Stimulated activated CD4-positive, alpha-beta T cell treated with anti-CD3 and anti-CD28 coated beads, Interleukin-1b, Interleukin-23, amount 100 ng/mL, for 4 hours (primary cell): ENCODE data around the gene HSD11B1L.
A peak's percentile ranks its signal among the peaks of the same experiment; 100 is the strongest.
"Not testable (repeated sequence)": the region's sequence is repeated elsewhere in the genome, so short reads cannot be mapped to it uniquely, and the experiment has no call there.

Experiments
- DNase-seq, 2 donors: peaks; one replicate each; pipeline ENCODE4 v3.0.0-alpha.2; 2020; ENCODE audit warnings: low read depth in 2 of 2

The HSD11B1L gene

DNA sequence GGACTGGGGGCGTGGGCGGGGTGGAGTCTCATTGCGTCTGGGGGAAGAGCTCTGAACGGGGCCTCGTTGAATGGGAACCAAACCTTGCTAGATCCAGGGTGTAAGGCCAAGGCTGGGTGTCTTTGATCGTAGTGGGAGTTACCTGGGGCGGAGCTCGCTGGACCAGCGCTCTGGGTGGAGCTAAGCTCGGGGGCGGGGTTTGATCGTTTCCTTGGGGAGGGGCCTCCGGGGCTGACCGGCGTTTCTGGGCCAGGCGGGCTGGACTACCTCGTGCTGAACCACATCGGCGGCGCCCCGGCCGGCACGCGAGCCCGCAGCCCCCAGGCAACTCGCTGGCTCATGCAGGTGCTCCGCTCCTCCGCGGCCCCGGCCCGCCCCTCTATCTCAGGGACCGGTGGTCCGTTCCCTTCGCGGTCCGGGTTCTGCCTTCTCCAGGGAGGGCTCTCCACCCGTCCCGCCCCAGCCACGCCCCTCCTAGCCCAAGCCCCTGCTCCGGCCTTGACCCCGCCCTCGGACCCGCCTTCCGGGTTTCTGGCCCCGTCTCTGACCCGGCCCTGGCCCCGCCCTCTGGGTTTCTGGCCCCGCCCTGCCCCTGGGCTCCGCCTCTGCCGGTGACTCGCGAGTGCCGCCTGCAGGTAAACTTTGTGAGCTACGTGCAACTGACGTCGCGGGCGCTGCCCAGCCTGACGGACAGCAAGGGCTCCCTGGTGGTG lies 6.0 kb downstream of the HSD11B1L start:
- peak; percentile 94 to 100 for DNase-seq

DNA sequence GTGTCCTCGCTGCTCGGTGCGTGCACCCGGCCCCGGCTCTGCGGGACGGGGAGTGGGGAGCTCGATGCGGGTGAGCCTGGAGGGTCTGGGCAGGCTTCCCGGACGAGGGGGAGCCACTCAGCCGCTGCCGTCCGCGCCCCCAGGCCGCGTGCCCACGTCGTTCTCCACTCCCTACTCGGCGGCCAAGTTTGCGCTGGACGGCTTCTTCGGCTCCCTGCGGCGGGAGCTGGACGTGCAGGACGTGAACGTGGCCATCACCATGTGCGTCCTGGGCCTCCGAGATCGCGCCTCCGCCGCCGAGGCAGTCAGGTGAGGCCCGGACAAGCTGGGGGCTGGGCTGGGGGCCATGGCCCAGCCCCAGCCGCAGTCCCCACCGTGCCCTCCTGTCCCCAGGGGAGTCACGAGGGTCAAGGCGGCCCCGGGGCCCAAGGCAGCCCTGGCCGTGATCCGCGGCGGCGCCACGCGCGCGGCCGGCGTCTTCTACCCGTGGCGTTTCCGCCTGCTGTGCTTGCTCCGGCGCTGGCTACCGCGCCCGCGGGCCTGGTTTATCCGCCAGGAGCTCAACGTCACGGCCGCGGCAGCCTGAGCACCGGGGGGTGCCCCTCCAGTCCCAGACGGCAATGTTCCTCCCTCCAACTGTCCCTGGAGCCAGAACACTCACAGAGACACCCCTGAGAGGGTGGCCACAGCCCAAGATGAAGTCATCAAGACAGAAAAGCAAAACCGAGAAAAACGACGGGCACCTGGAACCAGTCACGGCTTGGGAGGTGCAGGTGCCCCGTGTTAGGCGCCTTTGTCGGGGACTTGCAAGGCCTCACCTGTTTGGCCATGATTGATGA lies 6.8 kb downstream of the HSD11B1L start:
- DNase-seq: no peak

DNA sequence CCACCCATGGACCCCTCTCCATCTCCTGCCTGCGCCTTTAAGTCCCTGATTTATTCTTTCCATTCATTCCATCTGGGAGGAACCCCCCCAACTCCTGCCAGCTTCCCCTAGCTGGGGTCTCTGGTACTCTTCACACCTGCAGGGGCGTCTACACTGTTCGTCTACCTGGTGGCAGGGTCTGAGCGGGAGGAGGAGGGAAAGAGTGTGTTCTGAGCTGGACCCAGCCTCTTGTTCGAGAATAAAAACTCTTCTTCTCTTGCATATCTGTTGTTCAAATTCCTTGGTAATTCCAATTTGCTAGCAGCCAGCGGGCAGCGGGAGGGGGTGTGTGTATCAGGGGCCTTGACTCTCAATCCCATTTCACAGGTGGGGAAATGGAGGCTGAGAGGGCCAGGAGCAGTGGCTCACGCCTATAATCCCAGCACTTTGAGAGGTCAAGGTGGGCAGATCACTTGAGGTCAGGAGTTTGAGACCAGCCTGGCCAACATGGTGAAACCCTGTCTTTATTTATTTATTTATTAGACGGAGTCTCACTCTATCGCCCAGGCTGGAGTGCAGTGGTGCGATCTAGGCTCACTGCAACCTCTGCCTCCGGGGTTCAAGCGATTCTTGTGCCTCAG lies 7.5 kb downstream of the HSD11B1L start:
- not testable (repeated sequence) for DNase-seq

DNA sequence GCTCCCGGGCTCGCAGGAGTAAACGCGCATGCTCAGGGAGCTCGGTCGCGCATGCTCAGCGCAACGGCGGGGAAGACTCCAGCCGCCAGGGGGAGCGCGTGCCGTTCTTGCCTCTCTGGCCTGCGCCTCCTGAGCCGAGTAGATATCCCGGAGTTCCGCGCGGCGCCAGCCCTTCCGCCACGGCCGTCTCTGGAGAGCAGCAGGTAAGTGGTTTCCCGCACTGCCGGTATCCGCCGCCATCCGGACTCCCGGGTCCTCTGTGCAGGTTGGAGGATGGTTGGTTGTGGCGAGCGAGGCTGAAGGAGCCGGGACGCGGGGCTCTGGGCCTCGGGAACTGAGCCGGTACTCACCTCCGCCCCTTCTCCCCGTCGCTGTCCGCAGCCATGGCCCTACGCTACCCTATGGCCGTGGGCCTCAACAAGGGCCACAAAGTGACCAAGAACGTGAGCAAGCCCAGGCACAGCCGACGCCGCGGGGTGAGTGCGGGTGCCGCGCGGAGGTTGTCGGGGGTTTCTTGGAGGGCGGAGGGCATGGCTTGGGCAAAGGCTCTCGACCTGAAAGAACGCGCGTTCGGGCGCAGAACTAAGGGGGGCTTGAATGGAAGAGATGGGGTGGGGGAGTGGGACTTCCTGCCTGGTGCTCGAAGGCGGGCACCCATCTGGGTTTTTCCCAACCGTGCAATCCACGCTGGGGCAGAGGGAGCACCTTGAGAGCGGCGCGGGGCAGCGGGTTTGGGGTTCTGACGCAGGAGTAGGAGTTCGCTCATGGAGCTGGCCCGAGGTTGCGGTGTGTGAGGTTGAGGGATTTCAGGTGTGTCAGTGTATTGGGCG lies 9.5 kb downstream of the HSD11B1L start, which contains the start of gene RPL36:
TSS of gene RPL36 (plus strand) at position 171 of the 830 bp plus-strand sequence. CDS start at position 384, 213 bp downstream.
- peak; percentile 99 for DNase-seq

DNA sequence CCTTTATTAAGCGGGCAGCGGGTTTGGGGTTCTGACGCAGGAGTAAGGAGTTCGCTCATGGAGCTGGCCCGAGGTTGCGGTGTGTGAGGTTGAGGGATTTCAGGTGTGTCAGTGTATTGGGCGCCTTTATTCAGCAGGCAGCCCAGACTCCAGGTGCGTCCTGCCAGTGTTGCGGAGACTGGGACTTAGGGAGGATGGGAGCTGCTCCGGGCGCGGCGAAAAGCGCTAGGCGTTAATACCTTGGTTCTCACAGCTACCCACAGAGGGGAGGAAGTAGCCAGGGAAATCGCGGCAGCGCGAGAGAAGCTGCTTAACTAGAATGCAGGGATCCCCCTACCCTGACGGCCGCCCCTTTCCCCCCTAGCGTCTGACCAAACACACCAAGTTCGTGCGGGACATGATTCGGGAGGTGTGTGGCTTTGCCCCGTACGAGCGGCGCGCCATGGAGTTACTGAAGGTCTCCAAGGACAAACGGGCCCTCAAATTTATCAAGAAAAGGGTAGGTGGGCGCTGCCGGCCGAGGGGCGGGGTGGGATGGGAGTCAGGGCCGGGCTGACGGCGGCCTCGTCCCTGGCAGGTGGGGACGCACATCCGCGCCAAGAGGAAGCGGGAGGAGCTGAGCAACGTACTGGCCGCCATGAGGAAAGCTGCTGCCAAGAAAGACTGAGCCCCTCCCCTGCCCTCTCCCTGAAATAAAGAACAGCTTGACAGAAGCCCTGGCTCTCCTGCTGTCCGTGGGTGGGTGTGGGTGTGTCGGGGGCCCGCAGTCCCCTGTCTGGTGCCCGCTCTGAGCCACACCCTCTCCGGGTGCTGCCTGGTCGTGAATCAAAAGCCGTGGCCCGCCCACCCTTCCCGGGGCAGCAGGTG lies 10.4 kb downstream of the HSD11B1L start:
- peak; percentile 58 to 63 for DNase-seq

DNA sequence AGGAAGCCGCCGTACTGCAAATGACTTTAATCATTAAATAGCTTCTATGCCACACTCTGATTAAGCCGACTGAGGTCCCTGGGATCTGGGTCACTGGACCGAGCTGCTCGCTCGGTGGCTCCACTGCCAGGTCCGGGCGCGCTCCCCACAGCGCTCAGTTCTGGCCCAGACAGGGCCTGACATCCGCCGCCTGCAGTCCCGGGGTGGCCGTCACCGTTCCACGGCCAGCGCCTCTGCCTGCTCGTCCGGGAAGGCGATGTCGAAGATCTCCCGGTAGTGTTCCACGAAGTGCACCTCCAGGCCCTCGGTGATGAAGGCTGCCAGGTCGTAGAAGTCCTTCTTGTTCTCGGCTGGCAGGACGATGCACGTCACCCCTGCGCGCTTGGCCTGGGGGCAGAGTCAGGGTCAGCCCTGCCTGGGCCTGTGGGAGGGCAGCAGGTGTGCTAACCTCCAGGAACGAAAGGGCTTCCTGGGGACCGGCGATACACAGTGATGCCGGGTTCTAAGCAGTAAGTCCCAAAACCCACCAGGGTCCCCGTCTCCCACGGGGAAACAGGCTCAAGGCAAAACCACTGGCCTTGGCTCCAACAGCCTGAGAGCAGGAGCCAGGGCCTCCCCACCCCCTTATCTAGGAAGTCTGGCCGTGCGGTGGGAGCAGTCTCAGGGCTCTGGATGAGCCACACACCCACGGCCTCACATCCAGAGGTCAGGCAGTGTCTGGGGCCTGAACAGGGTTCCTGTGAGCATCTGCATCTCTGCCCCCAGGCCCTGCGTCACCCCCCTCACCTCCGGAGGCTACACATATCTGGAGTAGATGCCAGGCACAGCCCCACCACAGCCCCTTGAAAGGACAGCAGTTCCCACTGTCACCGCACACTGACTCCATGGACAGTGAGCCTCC lies 11.2 kb downstream of the HSD11B1L start:
- no peak for DNase-seq

DNA sequence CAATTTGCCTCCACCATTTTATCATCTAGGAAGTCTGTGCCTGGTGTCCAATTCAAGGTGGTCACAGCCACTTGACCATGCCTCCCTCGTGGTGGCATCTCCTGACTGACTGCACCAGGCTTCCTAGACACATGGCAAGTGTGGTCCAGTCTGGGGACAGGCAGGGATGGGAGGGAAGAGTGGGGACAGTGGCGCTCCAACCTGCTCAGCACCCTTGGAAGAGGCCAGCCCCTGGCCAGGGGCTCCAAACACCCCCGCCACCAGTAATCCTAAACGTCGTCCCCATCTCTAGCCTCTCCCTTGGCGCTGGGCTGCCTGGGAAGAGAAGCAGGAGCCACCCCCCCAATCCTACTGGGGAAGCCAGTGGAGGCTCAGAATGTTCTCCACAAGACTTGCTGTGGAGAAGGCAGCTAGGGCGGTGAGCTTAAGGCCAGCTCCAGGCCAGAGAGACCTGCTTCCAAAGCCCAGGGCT lies 11.9 kb downstream of the HSD11B1L start:
- no peak for DNase-seq

DNA sequence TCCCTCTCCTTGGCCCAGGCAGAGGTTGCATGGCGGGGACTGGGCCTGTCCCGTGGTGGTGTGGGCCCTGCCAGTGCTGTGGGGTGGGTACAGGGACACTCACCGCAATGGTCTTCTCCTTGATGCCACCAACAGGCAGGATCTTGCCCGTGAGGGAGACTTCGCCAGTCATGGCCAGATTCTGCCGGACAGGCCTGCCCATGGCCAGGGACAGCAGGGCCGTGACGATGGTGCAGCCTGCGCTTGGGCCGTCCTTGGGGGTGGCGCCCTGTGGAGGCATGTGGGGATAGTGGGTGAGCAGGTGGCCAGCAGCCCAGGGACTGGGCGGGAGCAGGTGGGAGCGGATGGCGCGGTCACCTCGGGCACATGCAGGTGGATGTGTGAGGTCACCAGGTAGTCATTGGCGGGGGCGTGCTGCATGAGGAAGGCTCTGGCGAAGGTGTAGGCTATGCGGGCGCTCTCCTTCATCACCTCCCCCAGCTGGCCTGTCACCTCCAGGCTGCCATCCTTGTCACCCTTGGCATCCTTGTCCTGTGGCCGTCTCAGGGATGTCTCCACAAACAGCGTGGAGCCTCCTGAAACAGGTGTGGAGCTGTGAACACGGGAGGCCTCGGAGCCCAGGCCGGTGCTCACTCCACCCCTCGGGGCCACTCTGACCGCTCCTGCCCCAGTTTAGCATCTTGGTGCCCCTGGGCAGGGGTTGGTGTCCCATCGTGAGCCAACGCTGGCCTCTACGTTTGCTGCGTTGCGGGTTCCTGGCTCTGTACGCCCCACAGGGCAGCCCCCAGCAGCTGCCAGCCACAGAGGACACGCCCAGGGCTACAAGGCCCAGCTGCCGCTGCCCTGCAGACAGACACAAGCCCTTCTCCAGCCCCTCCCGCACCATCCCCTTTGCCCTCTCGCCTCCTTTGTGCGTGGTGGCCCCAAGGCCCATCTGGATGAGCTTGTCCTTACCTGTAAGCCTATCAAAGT lies 12.7 kb downstream of the HSD11B1L start:
- no peak for DNase-seq

DNA sequence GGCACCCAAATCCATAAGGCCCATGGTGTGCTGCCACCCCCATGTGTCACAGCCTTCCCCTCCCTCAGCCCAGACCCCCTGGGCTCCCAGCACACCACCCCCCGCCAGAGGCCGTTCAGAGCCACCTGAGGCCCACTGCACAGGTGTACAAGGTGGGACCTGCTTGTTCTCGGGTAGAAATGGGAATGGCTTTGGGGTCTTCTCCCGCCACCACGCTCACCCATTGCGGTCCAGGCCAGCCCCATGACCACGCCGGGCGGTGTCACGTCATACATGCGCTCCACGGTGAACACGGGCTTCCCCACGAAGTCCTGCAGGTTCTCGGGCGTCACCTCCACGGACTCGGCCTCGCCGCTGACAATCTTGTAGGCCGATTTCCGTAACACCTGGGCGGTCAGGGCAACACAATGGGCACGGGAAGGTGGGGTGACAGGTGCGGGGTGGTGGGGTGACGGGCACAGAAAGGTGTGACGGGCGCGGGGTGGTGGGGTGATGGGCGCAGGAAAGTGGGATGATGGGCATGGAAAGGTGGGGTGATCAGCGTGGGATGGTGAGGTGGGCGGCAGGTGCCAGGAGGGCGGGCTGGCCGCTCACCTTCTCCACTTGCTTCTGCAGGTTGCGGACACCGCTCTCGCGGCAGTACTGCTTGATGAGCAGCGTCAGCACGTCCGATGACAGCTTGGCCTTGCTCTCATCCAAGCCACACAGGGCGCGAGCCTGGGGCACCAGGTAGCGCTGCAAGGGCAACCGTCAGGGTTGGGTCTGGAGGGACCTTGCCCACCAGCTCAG lies 13.5 kb downstream of the HSD11B1L start:
- DNase-seq: no peak

DNA sequence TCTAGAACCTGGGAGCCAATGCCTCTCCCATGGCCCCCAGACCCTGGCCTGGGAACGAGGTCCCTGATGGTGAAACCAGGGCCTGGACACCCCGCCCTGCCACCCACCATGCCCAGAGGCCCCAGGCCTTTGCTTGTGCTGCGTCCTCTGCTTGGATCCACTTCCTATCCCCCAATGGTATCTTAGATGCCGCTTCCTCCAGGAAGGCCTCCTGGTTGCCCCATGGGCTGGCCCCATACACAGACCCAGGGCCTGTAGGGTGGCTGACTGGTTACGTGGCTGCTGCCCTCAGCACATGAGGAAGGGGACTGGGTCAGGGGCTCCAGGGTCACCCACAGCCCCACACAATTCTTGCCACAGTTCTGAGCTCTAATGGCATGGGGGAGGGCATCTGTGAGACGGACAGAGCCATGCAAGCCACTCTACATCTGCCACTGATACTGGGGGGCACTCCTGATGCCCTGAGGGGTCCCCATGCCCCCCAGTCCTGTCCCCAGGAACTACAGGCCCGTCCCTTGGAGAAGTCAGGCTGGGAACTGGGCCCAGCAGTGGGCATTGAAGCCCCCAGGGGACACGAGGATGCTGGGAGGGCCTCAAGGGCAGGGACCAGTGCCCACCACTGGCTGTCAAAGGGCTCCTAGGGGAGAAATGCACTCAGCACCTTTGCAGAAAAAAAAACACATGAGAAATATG lies 14.3 kb downstream of the HSD11B1L start:
- no peak for DNase-seq

DNA sequence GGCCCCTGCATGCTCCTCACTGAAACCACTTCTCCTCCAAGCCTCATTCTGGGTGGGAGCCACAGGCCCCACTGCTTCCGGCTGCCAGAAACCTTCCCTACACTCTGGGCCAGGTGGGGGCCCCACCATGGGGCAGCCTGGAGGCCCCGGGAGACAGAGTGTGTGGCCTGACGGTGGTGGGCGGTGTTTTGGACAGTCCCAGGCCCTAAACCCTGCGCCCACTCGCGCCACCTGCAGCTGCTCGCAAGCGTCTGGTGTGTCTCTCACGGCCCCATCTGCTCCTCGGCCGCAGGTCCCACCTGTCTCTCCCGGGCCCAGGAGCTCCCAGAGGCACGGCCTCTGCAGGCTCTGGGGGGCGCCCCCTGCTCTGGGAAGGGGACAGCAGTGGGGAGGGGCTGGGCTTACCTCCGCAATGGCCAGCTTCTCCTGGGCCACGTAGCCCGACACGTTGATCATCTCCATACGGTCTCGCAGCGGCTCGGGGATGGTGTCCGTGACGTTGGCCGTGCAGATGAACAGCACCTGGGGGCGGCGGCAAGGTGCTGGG lies 14.9 kb downstream of the HSD11B1L start:
- DNase-seq: no peak

DNA sequence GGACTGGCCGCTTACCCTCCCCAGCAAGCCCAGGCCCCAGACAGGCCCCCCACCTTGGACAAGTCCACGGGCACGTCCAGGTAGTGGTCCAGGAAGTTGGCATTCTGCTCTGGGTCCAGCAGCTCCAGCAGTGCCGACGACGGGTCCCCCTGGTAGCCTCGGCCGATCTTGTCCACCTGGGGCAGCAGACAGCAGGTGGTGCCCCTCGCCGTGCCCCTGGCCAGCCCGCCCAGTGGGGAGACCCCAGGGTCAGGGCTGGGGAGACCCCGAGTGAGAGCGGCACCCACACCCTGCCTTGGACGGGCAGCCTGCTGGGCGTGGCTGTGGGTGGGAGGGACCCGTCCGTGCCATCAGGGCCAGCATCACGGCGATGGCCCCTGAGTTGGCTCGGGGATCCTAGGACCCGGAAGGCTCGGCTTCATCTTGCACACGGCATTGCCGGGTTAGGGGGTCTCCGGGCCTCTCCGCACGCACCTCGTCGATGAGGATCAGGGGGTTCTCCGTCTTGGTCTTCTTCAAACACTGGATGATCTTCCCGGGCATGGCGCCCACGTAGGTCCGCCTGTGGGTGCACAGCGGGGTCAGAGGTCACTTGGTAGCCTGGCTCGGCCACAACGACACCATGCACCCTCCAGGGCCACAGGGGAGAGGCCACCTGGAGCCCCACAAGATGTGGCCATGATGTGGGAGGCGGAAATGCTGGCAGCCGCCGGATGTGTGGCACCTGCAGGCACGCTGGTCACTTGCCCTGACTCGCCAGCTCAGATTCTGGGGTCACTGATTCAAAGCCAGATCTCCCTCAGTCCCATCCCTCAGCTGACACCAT lies 15.6 kb downstream of the HSD11B1L start:
- no peak for DNase-seq

DNA sequence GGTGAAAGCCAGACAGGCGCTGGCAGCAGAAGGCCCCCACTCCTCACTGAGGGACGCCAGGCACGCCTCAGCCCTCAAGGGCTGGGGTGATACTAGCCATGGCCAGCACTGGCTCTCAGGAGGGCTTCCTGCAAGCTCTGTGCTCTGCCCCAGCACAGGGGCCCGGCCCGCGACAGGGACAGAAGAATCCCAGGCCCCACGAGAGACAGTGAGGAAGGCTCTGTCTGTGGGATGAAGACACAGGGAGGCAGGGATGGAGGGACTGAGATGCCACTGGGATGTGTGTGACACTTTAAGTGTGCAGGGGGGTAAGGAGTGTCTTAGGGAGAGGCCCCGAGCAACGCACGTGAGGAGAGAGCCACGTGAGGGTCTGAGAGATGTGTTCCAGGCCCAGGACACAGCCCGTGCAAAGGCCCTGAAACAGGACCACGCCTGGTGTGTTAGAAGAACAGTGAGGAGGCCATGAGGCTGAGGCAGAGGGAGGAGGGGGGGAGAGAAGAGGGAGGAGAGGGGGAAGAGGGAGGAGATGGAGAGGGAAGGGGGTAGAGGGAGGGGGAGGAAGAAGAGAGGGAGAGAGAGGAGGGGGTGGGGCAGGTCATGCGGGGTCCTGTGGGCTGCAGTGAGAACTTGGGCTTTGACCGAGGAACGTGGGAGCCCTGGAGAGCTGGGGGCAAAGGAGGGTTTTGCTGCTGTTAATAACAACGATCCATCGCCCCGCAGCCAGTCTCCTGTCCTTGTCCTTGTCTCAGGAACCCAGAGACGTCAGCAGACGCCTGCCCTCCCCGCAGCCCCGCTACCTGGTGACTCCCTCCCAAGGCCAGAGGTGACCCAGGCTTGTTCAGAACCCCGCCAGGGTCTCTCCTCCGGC lies 16.4 kb downstream of the HSD11B1L start:
- DNase-seq: no peak

DNA sequence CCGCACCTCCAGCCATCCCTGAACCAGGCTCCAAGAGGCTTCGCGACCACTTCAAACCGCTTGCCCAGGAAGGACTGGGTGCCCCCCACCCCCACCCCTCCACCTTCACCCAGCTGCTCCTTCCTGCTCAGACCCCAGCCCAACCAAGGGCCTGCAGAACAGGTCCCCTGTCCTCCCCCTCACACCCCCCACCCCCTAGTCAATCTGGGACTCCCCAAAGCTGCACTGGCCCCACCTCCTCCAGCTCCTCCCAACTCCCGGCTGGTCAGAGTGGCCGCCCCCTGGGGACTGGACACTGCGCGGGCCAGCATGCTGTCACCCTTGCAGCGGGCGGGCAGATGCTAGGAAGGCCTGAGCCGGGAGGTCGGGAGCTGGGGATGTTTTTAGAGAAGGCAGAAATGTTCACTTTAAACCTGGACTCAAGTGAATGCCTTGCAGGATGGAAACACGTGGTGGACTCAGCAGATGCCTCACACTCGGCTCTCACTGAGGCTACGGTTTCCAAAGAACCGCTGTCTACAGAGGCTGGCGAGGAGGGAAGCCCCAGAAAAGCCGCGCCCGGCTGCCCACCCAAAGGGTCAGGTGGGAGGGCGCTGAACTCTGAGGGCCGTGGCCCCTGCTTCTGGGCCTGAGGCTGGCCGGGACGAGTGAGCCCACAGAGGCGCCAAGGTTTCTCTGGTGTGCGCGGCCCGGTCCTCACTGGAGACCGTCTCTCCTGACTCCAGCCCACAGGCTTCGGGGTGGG lies 17.2 kb downstream of the HSD11B1L start:
- no peak for DNase-seq
